Measurements from ENCODE around the gene ATAD2B. TPM values are rescaled to one million over a fixed set of nuclear protein-coding genes. Genes with fewer than 3 reads are reported as not detected.
A peak's percentile ranks its signal among the peaks of the same experiment; 100 is the strongest.

The ATAD2B gene
- total and polyA plus RNA-seq, 2 of the 8 experiments (the other 6 are each of a cell fraction or from before 2014, with no cell fraction given): 3.4 to 16.1 TPM

GRCh38 chr2:23926290-23926749 is 603 bp downstream of the ATAD2B start:
- ChIA-PET POLR2A (ENCODE audit: partially characterized antibody) (interaction anchor here (0.6 to 7.0 kb wide), 21 partner anchors 9 to 246 kb away, joined by 3 to 130 read pairs (median 5); partner anchors contain the start of genes MFSD2B, TP53I3, UBXN2A and WDCP), CTCF (ENCODE audit: partially characterized antibody) (interaction anchor here (0.6 to 5.0 kb wide), 20 partner anchors 8 to 247 kb away, joined by 3 to 58 read pairs (median 4); partner anchors contain the start of genes TP53I3, UBXN2A and WDCP)
- no peak overlapping the region for H2BK12ac ChIP-seq (ENCODE audit: low read depth, low read length)

More at GRCh38 chr2:23926290-23926749, 603 bp downstream of the ATAD2B start:
- Histone ChIP-seq H4K8ac (ENCODE audit: extremely low read depth, insufficient read depth, low read length) (peak overlapping the region; percentile 96; the same call in 1 of the 2 replicates), H3K23me2 (ENCODE audit: low read depth, low read length) (peaks cover 7% of the 10 kb centered on the region), H3K14ac (ENCODE audit: insufficient read length) (no peak overlapping the region), H2BK5ac (ENCODE audit: low read depth, low read length) (peak overlapping the region; percentile 98), H3K27ac (ENCODE audit: low read depth, low read length) (peak overlapping the region; percentile 87), H3K9ac (replicated peaks in 1 of 4; ENCODE audit: extremely low read depth in 1 of 4, low read depth in 3 of 4, low read length in 3 of 4) (peak overlapping the region; percentile 72 to 98 (median 83)), H2BK15ac (ENCODE audit: low read length) (no peak overlapping the region), H2AK5ac (ENCODE audit: low read depth, low read length) (no peak overlapping the region), H2BK20ac (ENCODE audit: low read length) (no peak overlapping the region), H3K27me3 (replicated peaks in 1 of 4; ENCODE audit: control insufficient read depth in 3 of 4, extremely low read depth in 1 of 4, insufficient read depth in 3 of 4, low read length in 3 of 4) (no peaks in the 10 kb centered on the region), H3K79me1 (ENCODE audit: low read depth, low read length) (no peaks in the 10 kb centered on the region), H4K20me1 (replicated peaks in 1 of 2; ENCODE audit: control insufficient read depth in 1 of 2, insufficient read depth in 2 of 2, low read length in 2 of 2) (peaks cover 0 to 1% of the 10 kb centered on the region in 2 experiments), H3K4me2 (ENCODE audit: insufficient read depth in 1 of 2, low read depth in 2 of 2, low read length in 2 of 2) (peak overlapping the region; percentile 82 to 94), H3K4ac (replicated peaks; ENCODE audit: insufficient read length, low read depth, low read length) (no peak overlapping the region), H3K4me1 (replicated peaks in 1 of 4; ENCODE audit: control insufficient read depth in 3 of 4, insufficient read depth in 4 of 4, low read length in 3 of 4) (peaks cover 0 to 2% (median under 1%) of the 10 kb centered on the region in 4 experiments; a peak in 3 of 7 replicates), H2AFZ (ENCODE audit: low read length) (no peak overlapping the region), H3K36me3 (ENCODE audit: control insufficient read depth in 2 of 4, insufficient read depth in 4 of 4, low read length in 3 of 4) (no peaks in the 10 kb centered on the region; a peak in 1 of 8 replicates), H4K91ac (replicated peaks; ENCODE audit: insufficient read length, low read length) (peak overlapping the region; percentile 93), H3K56ac (replicated peaks; ENCODE audit: insufficient read length, low read depth, low read length) (peak overlapping the region; percentile 98), H3K18ac (ENCODE audit: extremely low read depth, low read length) (peak overlapping the region; percentile 100), H4K5ac (ENCODE audit: insufficient read length, low read depth, low read length) (peak overlapping the region; percentile 100), H2BK120ac (replicated peaks; ENCODE audit: low read depth, low read length) (peak overlapping the region; percentile 43), H3K9me3 (ENCODE audit: insufficient read depth in 2 of 2, low read depth in 1 of 2, low read length in 1 of 2) (no peaks in the 10 kb centered on the region), H3K4me3 (ENCODE audit: extremely low read depth in 1 of 4, insufficient read depth in 2 of 4, low read depth in 3 of 4, low read length in 4 of 4) (peak overlapping the region; percentile 64 to 90 (median 82)), H3K79me2 (ENCODE audit: control insufficient read depth in 1 of 2, insufficient read depth in 2 of 2, low read length in 2 of 2) (peaks cover 0 to 54% of the 10 kb centered on the region in 2 experiments; a peak in 3 of 4 replicates), H3K23ac (ENCODE audit: insufficient read length) (no peak overlapping the region)
- DNase-seq (ENCODE audit: low read depth in 1 of 2, low spot score in 2 of 2) (no peak), FAIRE-seq (no peak)
- TF ChIP-seq HDAC2 (IDR thresholded peaks at IDR 0.05; ENCODE audit: borderline replicate concordance in 1 of 2, low read depth in 2 of 2, low read length in 2 of 2): 0 out of 4 replicates have a peak, but pooled peaks of 1 of the 2 experiments have one; percentile 24
- peak; percentile 12 for TF ChIP-seq SAP30 (IDR thresholded peaks at IDR 0.05; ENCODE audit: insufficient read depth, insufficient replicate concordance, low read length)
- TF ChIP-seq EZH2 (IDR thresholded peaks at IDR 0.05; ENCODE audit: low read depth, low read length, severe bottlenecking): peak; percentile 23
- TF ChIP-seq E2F6 (IDR thresholded peaks at IDR 0.05): no peak
- TF ChIP-seq KDM4A (IDR thresholded peaks at IDR 0.05; ENCODE audit: low read depth, low read length, severe bottlenecking): peak; percentile 68
- no peak for TF ChIP-seq JUN (IDR thresholded peaks at IDR 0.05; ENCODE audit: low read depth, low read length)
- no peak for TF ChIP-seq SP4 (IDR thresholded peaks at IDR 0.05; ENCODE audit: low read length)
- WGBS, 2 experiments (ENCODE audit: extremely low coverage in 1 of 2, insufficient coverage in 1 of 2, insufficient read length in 1 of 2, insufficient replicate concordance in 2 of 2, low coverage in 1 of 2, low lambda C conversion rate in 2 of 2, missing lambda C conversion rate in 1 of 2): 1% methylated on average over 35 of the region's 39 CpGs; no CpG with 5 or more reads in 1 of the 2 experiments

Data from H1 (cell line).